CD4-positive, alpha-beta T cell treated with Interleukin-15 for 1 hour (primary cell): ENCODE data around the gene SHKBP1.
"Not testable (repeated sequence)": the region's sequence is repeated elsewhere in the genome, so short reads cannot be mapped to it uniquely, and the experiment has no call there.

ENCODE experiments used
- DNase-seq: peaks from one replicate; pipeline ENCODE4 v3.0.0-alpha.2; 2020

SHKBP1 gene

DNA sequence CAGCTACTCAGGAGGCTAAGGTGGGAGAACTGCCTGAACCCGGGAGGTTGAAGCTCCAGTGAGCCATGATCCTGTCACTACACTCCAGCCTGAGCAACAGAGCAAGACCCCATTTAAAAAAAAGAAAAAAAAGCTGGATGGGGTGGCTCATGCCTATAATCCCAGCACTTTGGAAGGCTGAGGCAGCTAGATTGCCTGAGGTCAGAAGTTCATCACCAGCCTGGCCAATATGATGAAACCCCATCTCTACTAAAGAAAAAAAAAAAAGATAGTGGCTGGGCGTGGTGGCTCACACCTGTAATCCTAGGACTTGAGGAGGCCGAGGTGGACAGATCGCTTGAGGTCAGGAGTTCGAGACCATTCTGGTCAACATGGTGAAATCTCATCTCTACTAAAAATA, 39.5 kb downstream of the SHKBP1 start:
- DNase-seq = no peak

DNA sequence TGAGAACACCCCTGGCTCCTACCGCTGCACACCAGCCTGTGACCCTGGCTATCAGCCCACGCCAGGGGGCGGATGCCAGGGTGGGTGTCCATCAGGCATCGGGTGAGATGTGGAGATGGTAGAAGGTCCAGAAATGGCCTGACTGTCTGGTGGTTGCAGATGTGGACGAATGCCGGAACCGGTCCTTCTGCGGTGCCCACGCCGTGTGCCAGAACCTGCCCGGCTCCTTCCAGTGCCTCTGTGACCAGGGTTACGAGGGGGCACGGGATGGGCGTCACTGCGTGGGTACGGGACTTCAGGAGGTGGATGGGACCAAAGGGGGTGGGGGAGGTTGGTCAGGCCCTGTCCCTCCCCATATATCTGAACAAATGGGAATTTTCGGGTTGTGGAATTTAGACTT, 40.3 kb downstream of the SHKBP1 start:
- DNase-seq = no peak

DNA sequence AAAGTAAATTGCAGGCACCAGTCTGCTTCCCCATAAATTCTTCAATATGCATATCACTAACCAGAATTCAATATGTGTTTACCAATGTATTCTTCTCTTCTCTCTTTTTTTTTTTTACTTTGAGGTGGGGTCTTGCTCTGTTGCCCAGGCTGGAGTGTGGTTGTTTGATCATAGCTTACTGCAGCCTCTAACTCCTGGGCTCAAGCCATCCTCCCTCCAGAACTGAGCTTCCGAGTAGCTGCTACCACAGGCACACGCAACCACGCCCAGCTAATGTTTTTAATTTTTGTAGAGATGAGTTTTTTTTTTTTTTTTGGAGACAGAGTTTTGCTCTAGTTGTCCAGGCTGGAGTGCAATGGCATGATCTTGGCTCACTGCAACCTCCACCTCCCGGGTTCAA, 41.3 kb downstream of the SHKBP1 start:
- no peak for DNase-seq

DNA sequence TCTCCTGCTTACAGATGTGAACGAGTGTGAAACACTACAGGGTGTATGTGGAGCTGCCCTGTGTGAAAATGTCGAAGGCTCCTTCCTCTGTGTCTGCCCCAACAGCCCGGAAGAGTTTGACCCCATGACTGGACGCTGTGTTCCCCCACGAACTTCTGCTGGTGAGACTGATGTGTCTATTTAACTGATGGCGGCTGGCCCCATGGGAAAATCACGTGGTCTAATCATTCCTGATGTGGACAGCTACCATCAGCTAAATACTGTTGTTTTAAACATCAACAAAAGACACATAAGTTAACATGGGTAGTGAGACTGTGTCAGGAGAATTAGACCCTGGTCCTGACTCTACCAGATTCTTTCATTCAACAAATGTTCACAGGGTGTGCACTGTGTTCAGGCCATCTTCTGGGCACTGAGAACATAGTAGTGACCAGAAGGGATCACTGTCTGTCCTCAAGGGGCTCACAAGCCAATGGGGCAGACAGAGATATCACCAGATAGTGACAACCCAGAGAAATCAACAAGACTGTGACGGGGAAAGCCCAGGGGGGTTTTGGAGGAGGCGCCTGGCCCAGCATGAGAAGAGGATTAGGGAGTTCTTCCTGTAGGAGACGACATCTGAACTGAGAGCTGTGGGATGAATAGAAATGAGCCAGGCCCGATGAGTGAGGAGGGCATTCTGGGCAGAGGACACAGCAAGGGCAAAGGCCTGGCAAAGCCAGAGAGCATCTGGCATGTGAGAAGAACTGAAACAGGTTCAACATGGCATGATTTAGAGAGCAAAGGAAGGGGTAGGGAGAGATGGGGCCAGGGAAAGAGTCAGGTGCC, 42.9 kb downstream of the SHKBP1 start:
- DNase-seq = no peak

DNA sequence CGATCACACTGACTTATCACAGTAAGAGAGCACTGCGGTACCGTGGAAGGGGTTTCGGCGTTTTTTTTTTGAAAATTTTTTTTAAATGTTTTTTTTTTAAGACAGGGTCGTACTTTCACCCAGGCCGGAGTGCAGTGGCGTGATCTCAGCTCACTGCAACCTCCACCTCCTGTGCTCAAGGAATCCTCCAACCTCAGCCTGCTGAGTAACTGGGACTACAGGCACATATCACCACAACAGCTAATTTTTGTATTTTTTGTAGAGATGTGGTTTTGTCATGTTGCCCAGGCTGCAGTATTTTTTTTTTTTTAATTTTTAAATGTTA, 43.5 kb downstream of the SHKBP1 start:
- no peak for DNase-seq

DNA sequence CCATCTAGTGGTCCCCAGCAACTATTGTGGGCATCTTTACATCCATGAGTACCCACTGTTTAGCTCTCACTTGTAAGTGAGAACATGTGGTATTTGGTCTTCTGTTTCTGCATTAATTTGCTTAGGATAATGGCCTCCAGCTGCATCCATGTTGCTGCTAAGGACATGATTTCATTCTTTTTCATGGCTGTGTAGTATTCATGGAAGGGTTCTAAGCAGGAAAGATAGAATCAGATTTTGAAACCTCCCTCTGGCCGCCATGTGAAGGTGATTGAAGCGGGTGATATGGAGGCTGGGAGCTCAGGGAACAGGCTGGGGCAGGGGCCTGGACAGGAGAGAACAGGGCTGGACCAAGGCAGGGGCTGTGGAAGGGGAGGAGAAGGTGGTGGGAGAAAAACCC, 44.6 kb downstream of the SHKBP1 start:
- no peak for DNase-seq

DNA sequence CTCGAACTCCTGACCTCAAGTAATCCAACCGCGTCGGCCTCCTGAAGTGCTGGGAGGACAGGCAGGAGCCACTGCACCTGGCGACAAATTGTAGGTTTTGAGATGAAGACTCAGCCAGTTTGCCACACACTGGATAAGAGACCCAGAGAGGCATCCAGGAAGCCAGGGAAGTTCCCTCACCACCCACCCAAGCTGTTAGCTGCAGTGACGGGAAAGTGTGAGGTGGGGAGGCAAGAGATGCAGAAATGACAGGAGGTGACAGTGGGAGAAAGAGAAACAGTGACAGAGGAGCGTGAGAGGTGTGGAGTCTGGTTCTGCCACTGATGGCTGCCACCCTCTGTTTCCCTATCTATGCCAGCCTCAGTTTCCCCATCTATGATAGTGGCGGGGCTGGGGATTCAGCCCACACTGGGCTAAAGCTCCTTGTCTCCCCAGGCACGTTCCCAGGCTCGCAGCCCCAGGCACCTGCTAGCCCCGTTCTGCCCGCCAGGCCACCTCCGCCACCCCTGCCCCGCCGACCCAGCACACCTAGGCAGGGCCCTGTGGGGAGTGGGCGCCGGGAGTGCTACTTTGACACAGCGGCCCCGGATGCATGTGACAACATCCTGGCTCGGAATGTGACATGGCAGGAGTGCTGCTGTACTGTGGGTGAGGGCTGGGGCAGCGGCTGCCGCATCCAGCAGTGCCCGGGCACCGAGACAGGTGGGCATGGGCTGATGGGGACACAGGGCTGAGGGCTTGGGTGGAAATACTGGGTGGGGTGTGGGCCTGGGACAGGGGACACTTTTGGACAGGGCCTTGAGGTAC, 45.5 kb downstream of the SHKBP1 start:
- no peak for DNase-seq

DNA sequence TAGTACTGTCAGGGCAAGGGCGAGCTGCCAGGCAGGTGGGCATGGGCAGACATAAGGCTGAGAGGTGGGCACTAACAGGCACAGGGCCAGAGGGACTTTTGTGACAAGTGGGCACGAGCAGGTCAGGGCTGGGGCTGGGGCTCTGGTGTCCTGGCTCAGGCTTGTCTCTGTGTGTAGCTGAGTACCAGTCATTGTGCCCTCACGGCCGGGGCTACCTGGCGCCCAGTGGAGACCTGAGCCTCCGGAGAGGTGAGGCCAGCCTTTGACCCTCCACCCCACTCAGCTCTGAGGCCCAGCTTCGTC, 46.1 kb downstream of the SHKBP1 start:
- DNase-seq = no peak

DNA sequence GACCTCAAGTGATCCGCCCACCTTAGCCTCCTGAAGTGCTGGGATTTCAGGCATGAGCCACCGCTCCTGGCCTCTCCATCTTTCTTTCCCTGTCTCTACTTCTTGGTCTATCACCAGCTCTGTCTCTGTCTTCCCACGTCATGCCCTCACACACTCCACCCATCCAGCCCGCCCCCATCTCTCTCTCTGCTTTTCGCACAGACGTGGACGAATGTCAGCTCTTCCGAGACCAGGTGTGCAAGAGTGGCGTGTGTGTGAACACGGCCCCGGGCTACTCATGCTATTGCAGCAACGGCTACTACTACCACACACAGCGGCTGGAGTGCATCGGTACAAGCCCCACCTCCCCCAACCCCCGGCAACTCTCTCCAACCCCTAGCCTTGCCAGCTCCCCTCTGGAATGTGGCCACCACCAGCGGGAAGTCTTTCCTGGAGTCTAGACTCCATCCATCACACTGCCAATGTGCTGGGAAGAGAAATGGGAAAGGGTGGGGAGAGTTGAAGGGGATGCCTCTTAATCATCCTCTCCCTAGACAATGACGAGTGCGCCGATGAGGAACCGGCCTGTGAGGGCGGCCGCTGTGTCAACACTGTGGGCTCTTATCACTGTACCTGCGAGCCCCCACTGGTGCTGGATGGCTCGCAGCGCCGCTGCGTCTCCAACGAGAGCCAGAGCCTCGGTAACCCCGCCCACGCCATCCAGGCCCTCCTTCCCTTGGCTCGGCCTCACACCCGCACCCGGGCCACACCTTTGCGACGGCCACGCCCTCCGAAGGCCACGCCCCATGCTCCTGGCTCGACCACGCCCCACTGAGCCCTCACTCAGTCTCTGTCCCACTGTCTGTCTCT, 47.0 kb downstream of the SHKBP1 start:
- DNase-seq = no peak

DNA sequence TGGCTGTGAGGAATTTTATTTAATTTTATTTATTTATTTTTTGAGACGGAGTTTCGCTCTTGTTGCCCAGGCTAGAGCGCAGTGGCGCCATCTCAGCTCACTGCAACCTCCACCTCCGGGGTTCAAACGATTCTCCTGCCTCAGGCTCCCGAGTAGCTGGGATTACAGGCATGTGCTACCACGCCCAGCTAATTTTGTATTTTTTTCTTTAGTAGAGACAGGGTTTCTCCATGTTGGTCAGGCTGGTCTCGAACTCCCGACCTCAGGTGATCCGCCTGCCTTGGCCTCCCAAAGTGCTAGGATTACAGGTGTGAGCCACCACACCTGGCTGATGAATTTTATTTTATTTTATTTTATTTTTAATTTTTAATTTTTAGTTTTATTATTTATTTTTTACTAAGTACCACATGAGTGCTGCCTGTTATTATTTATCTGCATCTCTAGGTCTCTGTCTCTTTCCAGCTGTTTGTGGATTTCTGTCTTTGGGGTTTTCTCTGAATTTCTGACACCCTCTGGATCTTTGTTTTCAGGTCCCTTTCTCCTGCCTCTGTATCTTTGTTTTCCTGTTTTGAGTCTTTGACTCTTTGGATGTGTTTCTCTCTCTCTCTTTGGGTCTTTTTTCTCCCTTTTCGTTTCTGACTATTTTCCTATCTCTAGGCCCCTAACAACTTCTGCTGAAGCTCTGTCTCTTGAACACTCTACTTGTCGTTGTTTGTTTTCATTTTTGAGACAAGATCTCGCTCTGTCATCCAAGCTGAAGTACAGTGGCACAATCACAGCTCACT, 47.9 kb downstream of the SHKBP1 start:
- not testable (repeated sequence) for DNase-seq

DNA sequence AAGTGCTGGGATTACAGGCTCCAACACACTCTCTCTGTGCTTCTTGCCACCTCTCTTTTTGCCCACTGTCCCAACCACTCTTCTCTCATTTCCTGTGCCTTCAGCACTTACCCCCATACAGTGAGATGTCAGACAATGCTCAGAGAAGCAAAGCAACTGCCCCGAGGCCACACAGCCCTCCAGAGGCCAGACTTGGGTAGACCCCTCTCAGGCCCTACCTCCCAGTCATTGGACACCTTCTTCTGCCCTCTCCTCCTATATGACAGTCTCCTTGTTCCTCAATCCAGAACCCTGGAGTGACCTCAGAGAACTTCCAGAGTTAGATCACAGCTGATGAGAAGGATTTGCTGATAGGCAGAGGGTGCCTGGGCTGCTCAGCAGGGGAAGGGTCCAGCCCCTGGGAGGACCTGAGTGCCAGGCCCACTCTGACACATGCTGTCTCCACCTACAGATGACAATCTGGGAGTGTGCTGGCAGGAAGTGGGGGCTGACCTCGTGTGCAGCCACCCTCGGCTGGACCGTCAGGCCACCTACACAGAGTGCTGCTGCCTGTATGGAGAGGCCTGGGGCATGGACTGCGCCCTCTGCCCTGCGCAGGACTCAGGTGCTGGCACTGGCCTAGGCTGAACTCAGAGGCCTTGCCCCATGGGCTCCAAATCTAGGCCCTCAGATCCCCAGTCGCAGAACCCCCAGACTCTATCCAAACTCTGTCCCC, 48.9 kb downstream of the SHKBP1 start:
- DNase-seq = no peak

DNA sequence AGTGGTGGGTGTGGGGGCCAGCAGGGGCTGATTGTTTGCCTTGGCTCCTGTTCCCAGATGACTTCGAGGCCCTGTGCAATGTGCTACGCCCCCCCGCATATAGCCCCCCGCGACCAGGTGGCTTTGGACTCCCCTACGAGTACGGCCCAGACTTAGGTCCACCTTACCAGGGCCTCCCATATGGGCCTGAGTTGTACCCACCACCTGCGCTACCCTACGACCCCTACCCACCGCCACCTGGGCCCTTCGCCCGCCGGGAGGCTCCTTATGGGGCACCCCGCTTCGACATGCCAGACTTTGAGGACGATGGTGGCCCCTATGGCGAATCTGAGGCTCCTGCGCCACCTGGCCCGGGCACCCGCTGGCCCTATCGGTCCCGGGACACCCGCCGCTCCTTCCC, 50.2 kb downstream of the SHKBP1 start:
- no peak for DNase-seq

DNA sequence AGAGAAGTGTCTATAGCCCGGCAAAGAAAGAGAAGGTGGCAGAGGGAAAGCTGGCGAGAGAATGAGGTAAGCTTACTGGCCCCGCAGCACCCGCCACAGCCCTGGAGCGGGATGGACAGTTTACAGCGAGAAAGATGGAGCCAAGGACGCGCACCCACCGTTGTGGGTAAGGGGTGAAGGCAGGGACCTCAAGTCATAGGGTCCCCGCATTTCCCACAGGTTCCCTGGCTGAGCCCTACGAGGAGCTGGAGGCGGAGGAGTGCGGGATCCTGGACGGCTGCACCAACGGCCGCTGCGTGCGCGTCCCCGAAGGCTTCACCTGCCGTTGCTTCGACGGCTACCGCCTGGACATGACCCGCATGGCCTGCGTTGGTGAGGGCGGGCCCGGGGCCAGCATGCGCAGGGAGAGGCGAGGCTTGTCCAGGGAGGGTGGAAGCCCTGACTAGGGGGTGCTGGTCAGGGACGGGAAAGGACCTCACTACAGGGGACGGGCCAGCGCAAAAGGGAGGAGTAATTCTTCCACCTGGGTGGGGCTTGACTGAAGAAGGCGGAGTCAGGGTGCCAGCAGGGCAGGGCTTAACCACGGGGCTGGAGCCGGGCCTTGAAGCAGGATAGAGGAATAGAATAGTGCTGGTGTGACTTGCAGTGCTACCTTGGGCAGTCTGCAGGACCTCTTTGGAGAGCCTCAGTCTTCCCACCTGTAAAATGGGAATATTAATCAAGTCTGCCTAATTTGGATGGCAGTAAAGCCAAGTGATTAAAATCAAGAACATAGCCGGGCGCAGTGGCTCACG, 51.0 kb downstream of the SHKBP1 start:
- no peak for DNase-seq

DNA sequence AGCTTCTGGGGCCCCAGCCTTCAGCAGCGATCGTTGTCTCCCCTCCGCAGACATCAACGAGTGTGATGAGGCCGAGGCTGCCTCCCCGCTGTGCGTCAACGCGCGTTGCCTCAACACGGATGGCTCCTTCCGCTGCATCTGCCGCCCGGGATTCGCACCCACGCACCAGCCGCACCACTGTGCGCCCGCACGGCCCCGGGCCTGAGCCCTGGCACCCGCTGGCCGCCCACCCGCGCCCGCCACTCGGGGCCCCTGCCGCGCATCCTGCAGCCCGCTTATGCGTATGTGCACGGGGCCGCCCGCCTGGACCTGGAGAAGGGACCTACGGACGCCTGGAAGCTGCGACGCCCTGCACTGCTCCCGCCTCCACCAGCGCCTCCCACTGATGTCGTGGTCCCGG, 52.7 kb downstream of the SHKBP1 start:
- DNase-seq = no peak

DNA sequence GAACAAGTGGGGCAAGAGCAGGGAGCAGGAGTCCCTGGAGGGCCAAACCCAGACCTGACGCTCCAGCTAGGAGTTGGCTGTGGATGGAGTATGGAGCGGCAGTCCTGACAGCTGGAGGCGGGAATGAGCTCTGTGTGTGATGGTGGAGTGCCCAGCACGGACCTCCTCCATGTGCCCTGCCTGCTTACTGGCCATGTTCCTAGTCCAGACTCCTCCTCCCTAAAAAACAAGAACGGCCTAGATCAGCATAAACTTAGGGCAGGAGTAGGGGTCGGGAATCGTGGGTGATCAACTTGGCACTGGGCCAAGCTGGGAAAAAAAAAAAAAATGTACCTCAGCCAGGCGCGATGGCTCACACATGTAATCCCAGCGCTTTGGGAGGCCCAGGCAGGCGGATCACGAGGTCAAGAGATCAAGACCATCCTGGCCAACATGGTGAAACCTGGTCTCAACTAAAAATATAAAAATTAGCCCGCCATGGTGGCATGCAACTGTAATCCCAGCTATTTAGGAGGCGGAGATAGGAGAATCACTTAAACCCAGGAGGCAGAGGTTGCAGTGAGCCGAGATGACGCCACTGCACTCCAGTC, 54.0 kb downstream of the SHKBP1 start:
- no peak for DNase-seq

DNA sequence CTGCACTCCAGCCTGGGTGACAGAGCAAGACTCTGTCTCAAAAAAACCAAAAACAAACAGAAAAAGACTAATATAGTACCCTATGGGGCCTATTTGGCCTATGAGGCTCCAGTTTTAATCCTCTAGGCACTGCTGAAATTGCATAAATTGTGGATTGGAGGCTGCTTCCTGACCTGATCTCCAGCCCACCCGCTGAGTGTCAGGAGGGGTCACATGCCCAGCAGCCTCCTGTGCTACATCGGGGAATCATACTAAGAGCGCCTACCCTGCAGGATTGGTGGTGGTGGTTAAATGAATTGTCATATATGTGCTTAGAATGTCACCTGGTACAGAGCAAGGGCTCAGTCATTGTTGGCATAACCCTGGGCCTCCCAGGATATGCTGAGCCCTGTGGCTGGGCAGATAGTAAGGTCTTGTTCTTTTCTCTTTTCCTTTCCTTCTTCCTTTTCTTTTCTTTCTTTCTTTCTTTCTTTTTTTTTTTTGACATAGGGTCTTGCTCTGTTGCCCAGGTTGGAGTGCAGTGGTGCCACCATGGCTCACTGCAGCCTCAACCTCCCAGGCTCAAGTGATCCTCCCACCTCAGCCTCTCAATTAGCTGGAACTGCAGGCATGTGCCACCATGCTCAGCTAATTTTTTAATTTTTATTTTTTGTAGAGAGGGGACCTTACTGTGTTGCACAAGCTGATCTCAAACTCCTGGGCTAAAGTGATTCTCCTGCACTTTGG, 55.8 kb downstream of the SHKBP1 start:
- no peak for DNase-seq

DNA sequence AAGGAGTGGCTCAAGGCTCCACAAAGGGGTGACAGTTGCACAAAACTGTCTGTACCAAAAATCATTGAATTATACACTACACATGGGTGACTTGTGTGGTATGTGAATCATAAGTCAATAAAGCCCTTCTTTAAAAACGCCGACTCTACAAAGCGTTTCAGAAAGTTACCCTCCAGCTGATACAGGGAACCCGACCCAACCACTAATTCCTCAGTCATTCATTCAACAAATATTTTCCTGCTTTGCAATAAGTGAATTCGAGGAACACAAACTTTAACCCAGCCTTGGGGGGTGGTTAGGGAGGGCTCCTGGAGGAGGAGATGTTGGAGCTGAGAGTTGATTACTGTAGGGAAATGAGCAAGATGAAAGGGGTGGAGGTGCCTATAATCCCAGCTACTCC, 56.5 kb downstream of the SHKBP1 start:
- DNase-seq = no peak

DNA sequence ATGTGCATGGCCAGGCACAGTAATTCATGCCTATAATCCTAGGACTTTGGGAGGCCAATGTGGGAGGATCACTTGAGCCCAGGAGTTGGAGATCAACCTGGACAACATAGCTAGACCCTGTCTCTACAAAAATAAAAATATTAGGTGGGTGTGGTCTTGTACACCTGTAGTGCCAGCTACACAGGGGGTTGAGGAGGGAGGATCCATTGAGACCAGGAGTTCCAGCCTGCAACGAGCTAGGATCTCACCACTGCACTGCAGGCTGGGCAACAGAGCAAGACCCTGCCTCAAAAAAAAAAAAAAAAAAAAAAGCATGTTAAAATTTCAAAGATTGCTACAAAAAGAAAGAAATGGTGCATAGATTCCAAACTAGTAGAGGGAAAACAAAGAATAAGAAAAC, 61.7 kb downstream of the SHKBP1 start:
- DNase-seq = no peak

DNA sequence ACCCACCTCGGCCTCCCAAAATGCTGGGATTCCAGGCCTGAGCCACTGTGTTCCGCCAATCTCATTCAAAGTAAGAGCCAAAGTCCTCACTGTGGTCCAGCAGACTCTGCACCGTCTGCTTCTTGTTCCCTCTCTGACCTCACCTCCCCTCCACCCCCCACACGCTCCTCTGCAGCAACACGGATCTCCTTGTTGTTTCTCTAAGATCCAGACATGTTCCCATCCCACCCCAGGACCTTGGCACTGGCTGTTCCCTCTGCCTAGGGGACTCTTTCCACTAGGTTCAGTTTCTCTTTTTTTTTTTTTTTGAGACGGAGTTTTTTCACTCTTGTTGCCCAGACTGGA, 62.9 kb downstream of the SHKBP1 start:
- DNase-seq = no peak

DNA sequence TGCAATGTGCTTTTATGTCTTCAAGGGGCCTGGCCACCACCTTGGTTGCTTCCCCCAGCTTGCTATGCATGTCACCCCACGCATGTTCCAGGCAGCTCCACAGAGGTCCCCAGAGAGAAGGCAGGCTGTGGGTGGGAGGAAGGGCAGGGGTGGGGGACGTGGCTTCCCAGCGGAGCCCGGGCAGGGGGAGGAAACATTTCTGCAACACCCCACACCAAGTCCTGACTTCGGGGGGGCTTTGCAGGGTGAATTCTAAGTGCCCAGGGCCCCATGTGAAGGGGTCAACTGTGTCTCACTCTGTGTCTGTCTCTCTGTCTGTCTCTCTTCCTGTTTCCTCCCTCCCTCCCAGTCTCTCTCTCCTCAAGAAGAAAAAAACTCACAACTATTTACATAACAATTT, 64.1 kb downstream of the SHKBP1 start:
- DNase-seq = no peak
